ENCODE data around the gene NEK1.
"Not testable (repeated sequence)": the region's sequence is repeated elsewhere in the genome, so short reads cannot be mapped to it uniquely, and the experiment has no call there.

NEK1 gene

DNA sequence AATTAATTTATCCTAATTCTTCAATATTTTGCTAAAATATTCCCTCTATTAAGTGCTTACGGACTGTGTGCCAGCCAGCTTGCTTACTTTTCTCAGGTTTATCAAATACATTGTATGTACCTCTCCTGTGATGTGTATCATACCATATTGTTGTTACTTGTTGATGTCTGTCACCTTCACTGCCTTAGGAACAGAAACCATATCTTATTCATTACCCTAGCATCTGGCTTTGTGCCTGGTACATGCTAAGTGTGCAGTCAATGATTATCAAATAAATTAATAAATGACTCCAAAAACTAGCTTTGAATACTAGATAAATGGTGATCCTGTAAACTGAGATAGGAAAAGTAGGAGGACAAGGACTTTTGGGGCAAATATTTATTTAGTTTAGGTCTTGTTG, 14.9 kb upstream of the NEK1 start:
- no peak for DNase-seq (ENCODE audit: low read depth)

GRCh38 chr4:169626331-169627282, 14.2 kb upstream of the NEK1 start:
- DNase-seq (ENCODE audit: low read depth), result no peak

GRCh38 chr4:169625886-169626285, 13.5 kb upstream of the NEK1 start:
- DNase-seq (ENCODE audit: low read depth), result no peak

DNA sequence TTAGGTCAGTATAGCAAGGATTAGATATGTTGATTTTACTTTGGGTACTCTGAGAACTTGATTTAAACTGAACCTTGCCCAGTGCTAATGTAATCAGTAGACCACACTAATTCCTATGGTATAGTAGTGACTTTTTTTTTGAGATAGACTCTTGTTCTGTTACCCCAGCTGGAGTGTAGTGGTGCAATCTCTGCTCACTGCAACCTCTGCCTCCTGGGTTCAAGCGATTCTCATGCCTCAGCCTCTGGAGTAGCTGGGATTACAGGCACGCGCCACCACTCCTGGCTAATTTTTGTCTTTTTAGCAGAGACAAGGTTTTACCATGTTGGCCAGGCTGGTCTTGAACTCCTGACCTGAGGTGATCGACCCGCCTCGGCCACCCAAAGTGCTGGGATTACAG, 11.6 kb upstream of the NEK1 start:
- DNase-seq (ENCODE audit: low read depth), result not testable (repeated sequence)

DNA sequence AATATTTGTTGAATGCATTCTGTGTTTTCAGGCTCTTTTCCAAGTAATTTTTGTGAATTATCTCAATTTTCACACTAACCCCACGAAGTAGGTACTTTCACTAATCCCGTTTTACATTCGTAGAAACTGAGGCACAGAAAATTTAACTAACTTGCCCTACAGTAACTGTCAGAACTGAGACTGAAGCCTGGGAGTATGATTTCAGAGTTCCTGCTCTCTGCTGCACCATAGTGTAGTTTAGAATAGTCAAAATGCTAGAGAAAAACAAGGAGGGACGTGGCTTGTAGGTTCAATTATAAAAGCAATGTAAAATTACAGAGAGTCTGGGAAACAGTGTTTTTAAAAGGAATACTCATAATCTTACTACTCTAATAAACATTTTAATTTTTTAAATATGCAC, 10.2 kb upstream of the NEK1 start:
- no peak for DNase-seq (ENCODE audit: low read depth)

GRCh38 chr4:169621731-169622492, 9.5 kb upstream of the NEK1 start:
- DNase-seq (ENCODE audit: low read depth), result no peak

GRCh38 chr4:169620880-169621248, 8.5 kb upstream of the NEK1 start:
- no peak for DNase-seq (ENCODE audit: low read depth)

DNA sequence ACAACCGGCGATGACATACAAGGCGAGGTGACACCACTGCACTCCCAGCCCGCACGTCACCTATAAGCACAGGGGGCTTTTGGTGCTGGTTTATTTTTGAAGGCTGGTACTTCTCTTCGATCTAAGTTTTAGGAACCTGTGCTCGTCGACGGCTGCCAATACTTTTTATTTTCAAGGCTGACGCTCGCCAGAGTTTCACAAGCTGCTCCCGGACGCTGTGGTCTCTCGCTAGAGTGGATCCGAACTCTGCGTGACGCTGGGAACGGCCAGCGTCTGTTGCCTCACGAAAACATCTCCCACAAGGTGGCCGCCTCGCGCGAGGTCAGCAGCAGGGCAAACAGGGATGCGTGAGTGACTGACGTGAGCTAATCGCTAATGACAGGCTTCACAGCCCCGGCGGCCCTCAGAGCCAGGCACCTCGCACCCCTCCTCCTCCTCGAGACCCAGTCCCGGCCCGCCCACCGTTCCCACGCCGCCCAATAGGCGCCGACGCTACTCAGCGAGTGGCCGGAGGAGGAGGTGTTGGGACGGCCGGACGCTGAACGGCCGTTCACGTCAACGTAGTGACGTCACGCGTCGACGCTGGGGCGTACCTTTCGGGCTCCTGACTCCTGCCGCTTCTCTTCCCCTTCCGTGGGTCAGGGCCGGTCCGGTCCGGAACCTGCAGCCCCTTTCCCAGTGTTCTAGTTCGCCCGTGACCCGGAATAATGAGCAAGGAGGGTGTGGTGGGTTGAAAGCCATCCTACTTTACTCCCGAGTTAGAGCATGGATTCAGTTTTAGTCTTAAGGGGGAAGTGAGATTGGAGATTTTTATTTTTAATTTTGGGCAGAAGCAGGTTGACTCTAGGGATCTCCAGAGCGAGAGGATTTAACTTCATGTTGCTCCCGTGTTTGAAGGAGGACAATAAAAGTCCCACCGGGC, 7.8 kb upstream of the NEK1 start, which contains the start of gene CLCN3:
TSS of gene CLCN3 (plus strand) at position 621 of the 922 bp plus-strand sequence. CDS start 15,351 bp downstream, outside the sequence.
- DNase-seq (ENCODE audit: low read depth), result peak; percentile 64

DNA sequence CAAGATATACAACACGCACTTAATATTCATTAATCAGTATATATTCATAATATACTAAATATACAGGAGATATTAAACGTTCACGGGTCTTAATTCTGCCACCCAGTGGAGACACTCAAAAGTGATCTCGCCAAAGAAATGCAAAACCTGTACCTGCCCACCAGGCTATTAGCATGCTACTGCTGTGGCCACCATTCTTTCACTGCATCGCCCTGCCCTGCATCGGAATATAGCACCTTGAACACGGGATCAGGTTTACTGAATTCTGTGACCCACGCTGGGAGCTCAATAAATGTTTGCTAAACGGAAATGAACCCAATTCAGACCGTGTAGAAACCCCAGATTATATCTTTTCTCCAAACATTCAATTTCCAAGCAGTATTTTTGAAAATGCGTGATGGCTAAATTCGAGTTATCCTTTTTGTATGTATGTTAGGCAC, 7.2 kb upstream of the NEK1 start:
- DNase-seq (ENCODE audit: low read depth), result peak; percentile 19

DNA sequence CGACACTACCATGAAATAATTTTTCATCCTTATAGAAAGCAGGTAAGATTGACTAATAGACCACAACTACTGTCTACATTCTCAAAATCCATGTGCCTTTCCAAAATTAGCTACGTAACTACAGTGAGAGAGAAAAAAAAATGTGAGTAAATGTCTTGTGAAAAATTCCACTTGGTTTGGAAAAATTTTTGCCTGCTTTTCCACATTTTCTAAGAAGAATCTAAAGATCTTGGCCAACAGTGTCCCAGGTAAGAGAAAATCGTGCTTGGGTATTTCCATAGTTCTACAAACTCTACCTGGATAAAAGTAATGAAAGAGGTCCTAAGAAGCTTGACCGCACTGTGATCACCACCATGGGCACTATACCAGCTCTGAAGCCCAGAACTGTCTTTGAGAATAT, 6.6 kb upstream of the NEK1 start:
- DNase-seq (ENCODE audit: low read depth), result no peak

- DNase-seq (ENCODE audit: low read depth), result no peak
These were observed 5.9 kb upstream of the NEK1 start for GRCh38 chr4:169618286-169618685.

DNA sequence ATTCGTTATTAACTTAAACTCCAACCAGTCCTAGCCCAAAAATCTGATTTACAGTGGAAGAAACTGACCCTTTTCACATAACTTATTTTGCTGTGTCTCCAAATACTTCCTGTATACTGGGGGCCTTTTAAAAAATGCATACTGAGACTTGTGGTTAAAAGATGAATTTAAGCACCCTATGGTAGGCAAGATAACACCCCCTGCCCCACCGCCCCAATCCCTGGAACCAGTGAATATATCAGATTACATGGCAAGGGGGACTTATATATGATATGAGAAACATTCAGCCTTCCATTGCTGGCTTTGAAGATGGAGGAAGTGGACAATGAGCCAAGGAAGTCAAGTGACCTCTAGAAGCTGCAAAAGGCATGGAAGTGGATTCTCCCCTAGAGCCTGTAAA, 4.9 kb upstream of the NEK1 start:
- no peak for DNase-seq (ENCODE audit: low read depth)

DNA sequence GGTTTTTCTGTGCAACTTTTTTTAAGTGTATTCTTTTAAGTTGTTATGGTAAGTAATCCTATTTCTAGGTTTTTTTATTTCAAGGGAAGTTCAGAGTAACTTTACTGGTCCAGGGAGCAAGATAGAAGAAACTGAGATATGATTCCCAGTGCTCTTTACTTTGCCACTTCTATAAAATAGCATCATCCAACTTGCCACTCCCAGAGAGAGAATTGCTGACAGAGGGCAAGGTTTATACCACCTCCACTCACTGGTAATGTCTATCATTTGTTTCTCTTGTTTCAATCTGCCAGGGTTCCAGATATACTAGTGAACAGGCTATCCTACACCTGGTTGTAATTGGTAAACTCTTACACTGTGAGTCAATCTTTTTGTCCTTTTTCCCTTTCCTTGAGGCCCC, 4.5 kb upstream of the NEK1 start:
- no peak for DNase-seq (ENCODE audit: low read depth)

DNA sequence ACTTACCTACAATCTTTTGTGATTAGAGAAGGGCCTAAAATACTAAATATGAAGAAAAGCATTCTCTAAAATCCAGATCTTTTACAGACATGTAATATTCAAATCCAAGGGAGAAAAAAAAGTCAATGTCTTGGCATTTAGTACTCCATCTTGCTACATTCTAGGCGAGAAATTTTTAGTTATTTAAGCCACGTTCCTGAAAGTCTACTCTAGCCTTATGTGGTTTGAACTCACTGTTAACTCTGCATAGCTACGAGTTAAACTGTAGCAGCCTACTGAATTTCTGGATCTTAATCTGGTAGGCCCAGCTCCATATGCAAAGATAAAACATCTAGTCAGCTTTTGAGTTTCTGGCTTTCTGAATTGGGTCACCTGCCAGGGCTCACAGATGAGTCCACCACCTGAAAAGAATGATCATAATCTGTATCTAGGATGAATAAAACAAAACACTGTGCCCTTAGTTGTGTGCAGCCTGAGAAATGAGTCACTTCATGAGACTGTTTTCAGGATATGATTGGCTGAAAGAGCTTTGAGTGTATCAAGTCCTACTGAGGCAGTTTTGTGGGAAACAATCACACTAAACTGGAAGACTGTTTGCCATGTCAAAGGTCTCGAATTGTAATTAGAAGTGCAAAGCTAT, 3.2 kb upstream of the NEK1 start:
- no peak for DNase-seq (ENCODE audit: low read depth)

DNA sequence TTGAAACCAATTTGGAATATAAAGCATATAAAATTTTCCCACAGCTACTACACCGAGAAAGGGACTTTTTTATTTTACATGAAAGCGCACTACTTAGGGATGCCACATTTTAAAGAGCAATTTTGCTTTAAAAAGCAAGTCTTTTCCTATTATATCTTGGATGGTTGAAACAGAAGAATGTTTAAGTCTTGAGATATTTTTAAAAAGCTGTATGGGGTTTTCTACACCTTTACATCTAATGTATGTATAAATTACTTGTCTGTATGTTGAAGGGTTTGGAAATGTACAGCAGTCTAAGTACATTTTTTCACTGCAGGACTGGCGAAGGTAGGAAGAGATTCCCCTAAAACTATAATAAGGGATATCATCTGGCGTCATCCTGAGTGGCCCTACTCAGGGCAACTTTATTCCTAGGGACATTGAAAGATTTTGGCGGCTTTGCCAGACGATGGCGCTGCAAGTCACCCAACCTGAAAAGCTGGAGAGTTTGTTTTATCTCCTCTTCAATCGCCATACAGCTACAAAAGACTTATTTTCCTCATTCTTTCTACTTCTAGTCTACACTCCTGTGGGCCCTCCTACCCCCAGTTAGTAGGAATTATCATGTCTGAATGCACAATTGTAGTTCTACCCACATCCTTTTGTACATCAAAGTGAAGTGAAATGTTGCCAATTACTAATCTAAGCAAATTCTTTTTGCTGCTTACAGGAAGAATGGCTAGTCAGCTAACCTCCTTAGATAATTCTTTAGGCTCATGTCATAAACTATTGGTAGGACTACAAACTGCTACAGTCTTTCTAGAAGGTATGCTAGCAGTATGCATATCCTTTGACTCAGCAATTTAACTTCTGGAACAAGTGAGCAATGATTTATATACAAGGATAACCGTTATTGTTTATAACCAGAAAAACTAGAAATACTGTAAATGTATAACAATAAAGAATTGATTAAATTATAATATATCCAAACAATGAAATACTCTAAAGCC, 782 bp upstream of the NEK1 start:
- peak; percentile 51 for DNase-seq (ENCODE audit: low read depth)

- DNase-seq (ENCODE audit: low read depth), result no peak
These were observed 1.2 kb downstream of the NEK1 start for GRCh38 chr4:169611157-169611556.

DNA sequence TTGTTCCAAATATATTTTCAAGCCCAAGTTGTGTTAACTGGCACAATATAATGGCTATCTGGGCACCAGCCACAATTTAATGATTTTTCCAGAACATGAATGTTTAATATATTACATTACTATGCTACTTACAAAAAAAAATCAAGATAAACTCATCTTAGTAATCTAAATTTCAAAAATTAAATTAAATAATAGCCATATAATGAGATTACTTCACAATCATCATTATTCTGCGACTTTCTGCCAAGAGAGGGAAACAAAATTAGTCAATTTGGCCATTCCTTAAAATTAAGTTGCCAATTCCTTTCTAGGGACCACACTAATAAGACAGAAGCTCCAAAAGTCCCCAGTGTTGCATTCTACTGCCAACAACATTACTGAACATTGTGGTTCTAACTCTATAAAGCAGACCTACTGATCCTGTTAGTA, 7.5 kb downstream of the NEK1 start:
- DNase-seq (ENCODE audit: low read depth), result no peak

DNA sequence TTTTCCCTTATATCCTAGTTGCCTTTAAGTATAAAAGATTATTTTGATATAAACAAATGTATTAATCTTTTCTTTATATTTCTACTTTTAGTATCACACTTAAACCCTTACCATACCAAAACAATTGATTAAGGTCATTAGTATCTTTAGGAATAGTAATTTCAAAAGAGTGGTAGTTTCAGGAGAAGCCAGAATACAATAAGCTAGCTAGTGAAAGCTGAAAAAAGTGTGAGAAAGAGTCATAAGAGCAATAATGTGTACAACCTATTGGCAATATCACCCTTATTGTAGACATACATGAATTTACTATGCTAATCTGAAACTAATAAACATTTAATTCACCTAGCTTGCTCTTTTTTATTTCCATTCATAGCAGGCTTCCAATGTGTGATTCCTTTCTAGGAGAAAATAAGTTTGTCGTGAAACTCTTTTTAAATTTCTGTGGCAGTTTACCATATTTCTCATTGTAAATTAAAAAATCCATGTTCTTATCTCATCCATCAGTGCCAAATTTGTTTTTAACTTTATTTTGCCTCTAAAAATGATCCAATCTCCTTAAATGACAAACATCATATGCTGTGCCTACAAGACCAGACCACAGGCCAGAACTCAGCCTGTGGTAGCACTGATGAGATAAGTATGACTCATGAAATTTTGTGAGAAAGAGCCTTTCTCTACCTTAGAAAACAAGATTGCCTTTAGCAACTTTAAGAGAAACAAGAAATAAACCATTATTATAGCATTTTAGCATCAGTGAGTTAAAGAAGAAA, 8.1 kb downstream of the NEK1 start:
- no peak for DNase-seq (ENCODE audit: low read depth)

DNA sequence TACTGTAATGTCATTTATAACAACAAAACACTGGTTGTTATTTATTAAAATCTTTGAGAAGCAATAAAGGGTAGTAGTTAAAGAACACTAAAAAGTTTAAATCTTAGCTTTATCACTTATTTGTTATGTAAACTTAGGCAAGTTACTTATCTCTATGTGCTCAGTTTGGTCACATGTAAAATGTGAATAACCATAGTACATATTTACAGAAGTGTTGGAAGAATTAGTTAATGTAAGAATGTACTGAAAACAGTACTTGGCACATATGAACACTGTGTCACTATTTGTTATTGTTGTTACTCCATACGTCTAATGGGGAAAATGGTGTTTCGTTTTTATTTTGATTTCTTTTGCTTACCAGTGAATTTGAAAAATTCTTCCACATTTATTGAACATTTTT, 9.1 kb downstream of the NEK1 start:
- no peak for DNase-seq (ENCODE audit: low read depth)

Data from stimulated activated CD8-positive, alpha-beta memory T cell treated with anti-CD3 and anti-CD28 coated beads, Interleukin-15, amount 100 ng/mL, for 1 hour (primary cell).